SW480 (cell line): ENCODE results near the gene KIF27.
A peak's percentile ranks its signal among the peaks of the same experiment; 100 is the strongest.
"Not testable (repeated sequence)": the region's sequence is repeated elsewhere in the genome, so short reads cannot be mapped to it uniquely, and the experiment has no call there.

ENCODE experiments used
- DNase-seq: peaks from one replicate; pipeline ENCODE4 v3.0.0-alpha.2; 2016; ENCODE audit warnings: low spot score

The KIF27 gene

GRCh38 chr9:83930881-83931280, 9.6 kb upstream of the KIF27 start:
- no peak for DNase-seq

GRCh38 chr9:83927591-83927990, 6.4 kb upstream of the KIF27 start:
- DNase-seq: no peak

GRCh38 chr9:83920469-83920926, 734 bp downstream of the KIF27 start:
- no peak for DNase-seq

- no peak for DNase-seq
Measured at GRCh38 chr9:83919111-83919510, 2.1 kb downstream of the KIF27 start.

- DNase-seq: peak; percentile 34
Measured at GRCh38 chr9:83912194-83912593, 9.0 kb downstream of the KIF27 start.

GRCh38 chr9:83906144-83906543, 15.1 kb downstream of the KIF27 start:
- DNase-seq: no peak

- not testable (repeated sequence) for DNase-seq
Measured at GRCh38 chr9:83900615-83901014, 20.6 kb downstream of the KIF27 start.

GRCh38 chr9:83894301-83894700, 26.9 kb downstream of the KIF27 start:
- not testable (repeated sequence) for DNase-seq

- DNase-seq: not testable (repeated sequence)
Measured at GRCh38 chr9:83886498-83886897, 34.7 kb downstream of the KIF27 start.

- not testable (repeated sequence) for DNase-seq
Measured at GRCh38 chr9:83885559-83886240, 35.5 kb downstream of the KIF27 start.

- not testable (repeated sequence) for DNase-seq
Measured at GRCh38 chr9:83881687-83882408, 39.4 kb downstream of the KIF27 start.

GRCh38 chr9:83875559-83875958, 45.7 kb downstream of the KIF27 start:
- DNase-seq: not testable (repeated sequence)

GRCh38 chr9:83849895-83850294, 71.3 kb downstream of the KIF27 start:
- not testable (repeated sequence) for DNase-seq

- DNase-seq: not testable (repeated sequence)
Measured at GRCh38 chr9:83837070-83837643, 84.1 kb downstream of the KIF27 start.

GRCh38 chr9:83830426-83831071, 90.7 kb downstream of the KIF27 start:
- DNase-seq: not testable (repeated sequence)

- DNase-seq: not testable (repeated sequence)
Measured at GRCh38 chr9:83824986-83825623, 96.1 kb downstream of the KIF27 start.

GRCh38 chr9:83817356-83818278, 103.6 kb downstream of the KIF27 start, which contains the start of gene GKAP1:
TSS of gene GKAP1 (minus strand) at chr9:83817769. CDS start at chr9:83806517, 11,252 bp downstream.
- peak; percentile 65 for DNase-seq

- DNase-seq: peak; percentile 13
Measured at GRCh38 chr9:83817011-83817355, 104.2 kb downstream of the KIF27 start.

- not testable (repeated sequence) for DNase-seq
Measured at GRCh38 chr9:83815120-83815519, 106.1 kb downstream of the KIF27 start.

- not testable (repeated sequence) for DNase-seq
Measured at GRCh38 chr9:83809213-83809612, 112.0 kb downstream of the KIF27 start.

- DNase-seq: not testable (repeated sequence)
Measured at GRCh38 chr9:83804454-83804853, 116.8 kb downstream of the KIF27 start.
